ENCODE measurements around the gene SMARCD3.

GRCh38 chr7:151212626-151213025, 35.9 kb downstream of the SMARCD3 start:
- TF ChIP-seq, protein P1, sequence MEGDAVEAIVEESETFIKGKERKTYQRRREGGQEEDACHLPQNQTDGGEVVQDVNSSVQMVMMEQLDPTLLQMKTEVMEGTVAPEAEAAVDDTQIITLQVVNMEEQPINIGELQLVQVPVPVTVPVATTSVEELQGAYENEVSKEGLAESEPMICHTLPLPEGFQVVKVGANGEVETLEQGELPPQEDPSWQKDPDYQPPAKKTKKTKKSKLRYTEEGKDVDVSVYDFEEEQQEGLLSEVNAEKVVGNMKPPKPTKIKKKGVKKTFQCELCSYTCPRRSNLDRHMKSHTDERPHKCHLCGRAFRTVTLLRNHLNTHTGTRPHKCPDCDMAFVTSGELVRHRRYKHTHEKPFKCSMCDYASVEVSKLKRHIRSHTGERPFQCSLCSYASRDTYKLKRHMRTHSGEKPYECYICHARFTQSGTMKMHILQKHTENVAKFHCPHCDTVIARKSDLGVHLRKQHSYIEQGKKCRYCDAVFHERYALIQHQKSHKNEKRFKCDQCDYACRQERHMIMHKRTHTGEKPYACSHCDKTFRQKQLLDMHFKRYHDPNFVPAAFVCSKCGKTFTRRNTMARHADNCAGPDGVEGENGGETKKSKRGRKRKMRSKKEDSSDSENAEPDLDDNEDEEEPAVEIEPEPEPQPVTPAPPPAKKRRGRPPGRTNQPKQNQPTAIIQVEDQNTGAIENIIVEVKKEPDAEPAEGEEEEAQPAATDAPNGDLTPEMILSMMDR (IDR thresholded peaks at IDR 0.05) = no peak
- TF ChIP-seq EP300 (IDR thresholded peaks at IDR 0.05) = no peak
- TF ChIP-seq POLR2A (IDR thresholded peaks at IDR 0.05) = no peak
